Measurements from ENCODE around the gene COL6A1. TPM values are rescaled to one million over a fixed set of nuclear protein-coding genes. Genes with fewer than 3 reads are reported as not detected.

COL6A1 gene
- total and polyA plus RNA-seq, 2 of the 4 experiments (the other 2 are of a cell fraction) = 173 to 1,578 TPM

DNA sequence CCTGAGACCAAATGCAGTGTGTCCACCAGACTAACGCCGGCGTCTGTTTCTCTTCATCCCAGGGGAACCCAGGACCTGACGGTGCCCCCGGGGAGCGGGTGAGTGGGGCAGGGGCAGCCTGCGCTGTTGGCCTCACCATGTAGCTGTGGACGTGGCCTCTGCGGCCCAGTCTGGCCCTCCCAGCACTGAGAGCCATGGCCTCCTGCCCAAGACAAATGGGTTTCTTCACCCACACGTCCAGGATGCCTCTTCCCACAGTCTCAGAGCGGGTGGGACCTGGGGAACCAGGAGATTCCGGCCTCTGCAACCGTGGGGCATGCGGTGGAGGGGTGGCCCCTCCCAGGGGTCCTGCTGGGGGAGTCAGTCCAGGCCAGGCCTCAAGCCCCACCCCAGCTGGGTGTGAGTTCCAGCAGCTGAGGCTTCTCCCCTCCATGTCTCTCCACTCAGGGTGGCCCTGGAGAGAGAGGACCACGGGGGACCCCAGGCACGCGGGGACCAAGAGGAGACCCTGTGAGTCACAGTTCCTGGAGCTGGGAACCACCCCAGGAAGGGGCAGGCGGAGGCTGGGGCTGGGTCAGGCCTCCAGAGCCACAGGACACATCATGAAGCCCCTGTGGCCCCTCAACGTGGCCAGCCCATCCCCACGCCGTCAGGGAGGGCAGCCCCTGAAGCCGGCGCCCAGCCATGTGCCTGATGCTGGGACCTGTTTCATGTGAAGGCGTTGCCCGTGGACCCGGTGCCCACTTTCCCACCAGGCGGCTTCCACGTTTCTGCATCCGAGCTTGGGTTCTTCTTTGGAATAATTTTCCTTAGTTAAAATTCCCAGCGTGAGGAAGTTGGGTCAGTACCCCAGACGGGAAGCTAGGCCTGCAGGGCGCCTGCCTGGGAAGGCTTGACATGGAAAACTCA, 11.0 kb downstream of the COL6A1 start:
- no peak overlapping the region for H3K4ac ChIP-seq (ENCODE audit: low read depth, low read length)
- H2BK15ac ChIP-seq (ENCODE audit: low read depth, low read length) = no peak overlapping the region
- H3K56ac ChIP-seq (ENCODE audit: extremely low read depth, insufficient read depth, low read length) = no peak overlapping the region
- H3K9ac ChIP-seq (ENCODE audit: low read depth, low read length) = no peak overlapping the region
- WGBS, 2 experiments (ENCODE audit: extremely low coverage in 2 of 2, insufficient read length in 1 of 2) = 94% methylated on average over 21 of the region's 32 CpGs; no CpG with 5 or more reads in 1 of the 2 experiments
- ChIA-PET POLR2A (ENCODE audit: unreplicated experiment) (interaction anchor here (1.0 to 1.1 kb wide), 2 partner anchors 12 to 64 kb away, joined by 3 to 5 read pairs; no protein-coding TSS in a partner anchor), CTCF (no interaction called here)
- H2AK9ac ChIP-seq (replicated peaks; ENCODE audit: low read depth, low read length, poor library complexity) = peak overlapping the region; percentile 29
- no peak overlapping the region for H3K23ac ChIP-seq (ENCODE audit: low read depth, low read length)
- no peak for DNase-seq
- peaks cover 26 to 84% of the 10 kb centered on the region in 2 experiments for H3K79me1 ChIP-seq (ENCODE audit: low read depth in 1 of 2, low read length in 2 of 2)
- in situ Hi-C loops (cut with MboI; ENCODE audit: low sequenced_read_pairs) (no loop called here), intact Hi-C loops (cut with micrococcal nuclease) (no loop called here), dilution Hi-C loops (cut with HindIII; ENCODE audit: low sequenced_read_pairs, unreplicated experiment) (no loop called here)
- no peaks in the 10 kb centered on the region for H3K27me3 ChIP-seq (ENCODE audit: control insufficient read depth, insufficient read depth, low read length)
- peak overlapping the region; percentile 31 for H2BK5ac ChIP-seq (ENCODE audit: low read depth, low read length, poor library complexity, severe bottlenecking)
- no TSS peak for BruUV-seq (replicated peaks)
- H3K14ac ChIP-seq (replicated peaks; ENCODE audit: low read depth, low read length) = no peak overlapping the region
- peaks cover 90% of the 10 kb centered on the region for H3K36me3 ChIP-seq (ENCODE audit: control insufficient read depth, insufficient read depth, low read length)
- no peak overlapping the region for H2BK20ac ChIP-seq (ENCODE audit: low read depth, low read length)
- H3K4me3 ChIP-seq (ENCODE audit: insufficient read depth, low read depth, low read length) = no peak overlapping the region
- peaks cover 86% of the 10 kb centered on the region for H4K20me1 ChIP-seq (ENCODE audit: insufficient read depth, low read length)
- no peaks in the 10 kb centered on the region for H3K9me3 ChIP-seq (ENCODE audit: control insufficient read depth, insufficient read depth, low read length)
- H4K8ac ChIP-seq (ENCODE audit: low read depth in 2 of 2, low read length in 2 of 2) = no peak overlapping the region
- no peak overlapping the region for H3K4me2 ChIP-seq (ENCODE audit: low read depth, low read length)
- no peak overlapping the region for H2BK120ac ChIP-seq (ENCODE audit: low read depth, low read length)
- H3K4me1 ChIP-seq (ENCODE audit: control insufficient read depth, insufficient read depth, low read length) = 0 out of 2 replicates have a peak, but pooled peaks cover 1% of the 10 kb centered on the region
- H4K5ac ChIP-seq (ENCODE audit: low read depth, low read length) = no peak overlapping the region
- H3K18ac ChIP-seq (ENCODE audit: low read depth, low read length) = no peak overlapping the region
- TF ChIP-seq MAFK (IDR thresholded peaks at IDR 0.05; ENCODE audit: low read depth, low read length) (no peak), CHD1 (IDR thresholded peaks at IDR 0.05; ENCODE audit: low read depth, low read length) (no peak), FOS (IDR thresholded peaks at IDR 0.05; ENCODE audit: low read depth, low read length) (no peak), RCOR1 (IDR thresholded peaks at IDR 0.05; ENCODE audit: insufficient replicate concordance, low read length) (no peak), NFE2L2 (IDR thresholded peaks at IDR 0.05; ENCODE audit: low read depth, low read length) (no peak)
- TF ChIP-seq, protein P1, sequence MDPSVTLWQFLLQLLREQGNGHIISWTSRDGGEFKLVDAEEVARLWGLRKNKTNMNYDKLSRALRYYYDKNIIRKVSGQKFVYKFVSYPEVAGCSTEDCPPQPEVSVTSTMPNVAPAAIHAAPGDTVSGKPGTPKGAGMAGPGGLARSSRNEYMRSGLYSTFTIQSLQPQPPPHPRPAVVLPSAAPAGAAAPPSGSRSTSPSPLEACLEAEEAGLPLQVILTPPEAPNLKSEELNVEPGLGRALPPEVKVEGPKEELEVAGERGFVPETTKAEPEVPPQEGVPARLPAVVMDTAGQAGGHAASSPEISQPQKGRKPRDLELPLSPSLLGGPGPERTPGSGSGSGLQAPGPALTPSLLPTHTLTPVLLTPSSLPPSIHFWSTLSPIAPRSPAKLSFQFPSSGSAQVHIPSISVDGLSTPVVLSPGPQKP (IDR thresholded peaks at IDR 0.05; ENCODE audit: borderline replicate concordance, low read depth, low read length) = no peak
- TF ChIP-seq, protein P2, sequence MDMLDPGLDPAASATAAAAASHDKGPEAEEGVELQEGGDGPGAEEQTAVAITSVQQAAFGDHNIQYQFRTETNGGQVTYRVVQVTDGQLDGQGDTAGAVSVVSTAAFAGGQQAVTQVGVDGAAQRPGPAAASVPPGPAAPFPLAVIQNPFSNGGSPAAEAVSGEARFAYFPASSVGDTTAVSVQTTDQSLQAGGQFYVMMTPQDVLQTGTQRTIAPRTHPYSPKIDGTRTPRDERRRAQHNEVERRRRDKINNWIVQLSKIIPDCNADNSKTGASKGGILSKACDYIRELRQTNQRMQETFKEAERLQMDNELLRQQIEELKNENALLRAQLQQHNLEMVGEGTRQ (IDR thresholded peaks at IDR 0.05; ENCODE audit: low read depth, low read length) = no peak
- no peak overlapping the region for H4K91ac ChIP-seq (ENCODE audit: insufficient read depth, low read depth, low read length)
- no peak for ATAC-seq (ENCODE audit: low read depth)
- peak overlapping the region; percentile 66; the same call in 1 of the 2 replicates for H3K27ac ChIP-seq (ENCODE audit: insufficient read depth, low read length)
- H2AFZ ChIP-seq (replicated peaks; ENCODE audit: low read length, poor library complexity) = no peak overlapping the region
- 0 out of 2 replicates have a peak, but pooled peaks cover 8% of the 10 kb centered on the region for H3K9me1 ChIP-seq (ENCODE audit: insufficient read depth, low read length)
- H2AK5ac ChIP-seq (ENCODE audit: low read depth, low read length) = no peak overlapping the region

Data from IMR-90 (cell line).